Neural crest cell (in vitro differentiated cells): ENCODE measurements around the gene LUC7L. TPM values are rescaled to one million over a fixed set of nuclear protein-coding genes. Genes with fewer than 3 reads are reported as not detected.

ENCODE experiments used
- DNase-seq: peaks from one replicate; pipeline ENCODE4 v3.0.0; 2021; ENCODE audit warnings: low read depth, mixed read lengths, low spot score
- H3K27ac Mint-ChIP-seq: one replicate; pipeline ENCODE4 v1.8.0; 2021; ENCODE audit warnings: mild to moderate bottlenecking, mixed read lengths; ENCODE audit not compliant: unreplicated experiment
- H3K27me3 Mint-ChIP-seq: 2 replicates; pipeline ENCODE4 v1.8.0; 2021; ENCODE audit warnings: low read depth, mild to moderate bottlenecking, mixed read lengths
- H3K36me3 Mint-ChIP-seq: 2 replicates; pipeline ENCODE4 v1.8.0; 2021; ENCODE audit warnings: low read depth, mild to moderate bottlenecking, mixed read lengths
- H3K4me1 Mint-ChIP-seq: 2 replicates; pipeline ENCODE4 v1.8.0; 2021; ENCODE audit warnings: mixed read lengths
- H3K4me3 Mint-ChIP-seq: one replicate; pipeline ENCODE4 v1.8.0; 2021; ENCODE audit warnings: mild to moderate bottlenecking, mixed read lengths
- H3K9me3 Mint-ChIP-seq: 2 replicates; pipeline ENCODE4 v1.8.0; 2021; ENCODE audit warnings: mixed read lengths
- CTCF ChIP-seq: fragments of 200-600 bp; sonication (generic); conservative IDR thresholded peaks from 2 replicates; pipeline ENCODE4 v1.5.0; 2021; ENCODE audit warnings: antibody characterized with exemption, mild to moderate bottlenecking
- total RNA-seq: library from RNA; stranded (reverse); gene quantifications from 2 replicates; pipeline ENCODE4 v1.2.1, GENCODE V29; 2021

LUC7L gene
- total RNA-seq, 1 donor from 2014 or later: 177 TPM

DNA sequence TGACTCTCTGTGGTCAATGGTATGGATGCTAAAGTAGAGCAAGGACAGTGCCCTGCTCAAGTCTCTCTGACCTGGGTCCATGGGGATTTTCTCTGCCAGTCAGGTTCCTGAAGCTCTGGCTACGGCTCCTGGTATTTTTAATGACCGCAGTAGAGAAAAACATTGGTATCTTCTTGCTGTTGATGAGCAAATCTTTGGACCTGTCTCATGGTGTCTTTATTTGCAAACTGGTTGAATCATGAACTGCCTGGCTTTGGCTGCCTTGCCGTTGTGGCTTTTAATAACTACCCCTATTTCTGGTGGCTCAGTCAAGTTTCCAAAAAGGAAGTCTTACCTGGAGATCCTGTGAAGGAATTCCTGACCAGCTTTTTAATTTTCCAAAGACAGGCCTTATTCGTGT lies 14.1 kb upstream of the LUC7L start:
- H3K36me3 Mint-ChIP-seq: no peaks in the 10 kb centered on the region
- DNase-seq: no peak
- H3K27ac Mint-ChIP-seq: no peak overlapping the region
- H3K27me3 Mint-ChIP-seq: no peaks in the 10 kb centered on the region
- TF ChIP-seq CTCF: no peak
- no peaks in the 10 kb centered on the region for H3K9me3 Mint-ChIP-seq
- H3K4me1 Mint-ChIP-seq: peaks cover 11% of the 10 kb centered on the region
- no peak overlapping the region for H3K4me3 Mint-ChIP-seq

- Mint-ChIP-seq H3K4me1 (peaks cover 8% of the 10 kb centered on the region), H3K4me3 (no peak overlapping the region), H3K27ac (no peak overlapping the region), H3K36me3 (no peaks in the 10 kb centered on the region), H3K27me3 (no peaks in the 10 kb centered on the region), H3K9me3 (no peaks in the 10 kb centered on the region)
- no peak for DNase-seq
- TF ChIP-seq CTCF: no peak
Observed at GRCh38 chr16:242281-242680, 13.0 kb upstream of the LUC7L start.

DNA sequence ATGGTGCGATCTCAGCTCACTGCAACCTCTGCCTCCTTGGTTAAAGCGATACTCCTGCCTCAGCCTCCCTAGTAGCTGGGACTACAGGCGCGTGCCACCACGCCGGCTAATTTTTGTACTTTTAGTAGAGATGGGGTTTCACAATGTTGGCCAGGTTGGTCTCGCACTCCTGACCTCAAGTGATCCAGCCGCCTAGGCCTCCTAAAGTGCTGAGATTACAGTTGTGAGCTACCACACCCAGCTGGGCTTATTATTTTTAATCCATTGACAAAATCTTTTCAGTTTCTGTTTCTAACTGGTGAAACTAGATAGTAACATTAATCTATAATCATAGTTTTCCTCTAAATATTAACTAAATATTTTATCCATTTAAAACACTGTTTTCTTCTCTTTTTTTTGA lies 11.3 kb upstream of the LUC7L start:
- no peaks in the 10 kb centered on the region for H3K36me3 Mint-ChIP-seq
- H3K4me1 Mint-ChIP-seq: peaks cover 13% of the 10 kb centered on the region
- no peaks in the 10 kb centered on the region for H3K9me3 Mint-ChIP-seq
- H3K4me3 Mint-ChIP-seq: no peak overlapping the region
- no peak for TF ChIP-seq CTCF
- no peaks in the 10 kb centered on the region for H3K27me3 Mint-ChIP-seq
- DNase-seq: no peak
- no peak overlapping the region for H3K27ac Mint-ChIP-seq

DNA sequence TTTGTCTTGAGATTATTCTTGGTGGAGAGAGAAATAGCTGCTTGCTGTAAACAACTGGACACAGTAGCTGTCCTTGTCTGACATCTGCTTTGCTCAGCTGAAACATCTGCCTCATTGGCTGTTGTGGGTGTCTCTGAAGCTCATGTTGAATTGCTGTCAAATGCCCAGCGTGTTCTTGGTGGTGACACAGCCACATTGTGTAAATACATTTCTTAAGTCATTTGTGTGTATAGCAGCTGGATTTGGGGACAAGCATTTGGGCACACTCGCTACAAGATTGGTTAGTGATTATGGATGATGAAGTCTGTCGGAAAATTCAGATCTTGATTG lies 10.7 kb upstream of the LUC7L start:
- H3K4me1 Mint-ChIP-seq: peaks cover 20% of the 10 kb centered on the region
- H3K36me3 Mint-ChIP-seq: no peaks in the 10 kb centered on the region
- DNase-seq: no peak
- H3K27ac Mint-ChIP-seq: no peak overlapping the region
- no peaks in the 10 kb centered on the region for H3K9me3 Mint-ChIP-seq
- no peak for TF ChIP-seq CTCF
- no peaks in the 10 kb centered on the region for H3K27me3 Mint-ChIP-seq
- H3K4me3 Mint-ChIP-seq: peak overlapping the region; percentile 74

DNA sequence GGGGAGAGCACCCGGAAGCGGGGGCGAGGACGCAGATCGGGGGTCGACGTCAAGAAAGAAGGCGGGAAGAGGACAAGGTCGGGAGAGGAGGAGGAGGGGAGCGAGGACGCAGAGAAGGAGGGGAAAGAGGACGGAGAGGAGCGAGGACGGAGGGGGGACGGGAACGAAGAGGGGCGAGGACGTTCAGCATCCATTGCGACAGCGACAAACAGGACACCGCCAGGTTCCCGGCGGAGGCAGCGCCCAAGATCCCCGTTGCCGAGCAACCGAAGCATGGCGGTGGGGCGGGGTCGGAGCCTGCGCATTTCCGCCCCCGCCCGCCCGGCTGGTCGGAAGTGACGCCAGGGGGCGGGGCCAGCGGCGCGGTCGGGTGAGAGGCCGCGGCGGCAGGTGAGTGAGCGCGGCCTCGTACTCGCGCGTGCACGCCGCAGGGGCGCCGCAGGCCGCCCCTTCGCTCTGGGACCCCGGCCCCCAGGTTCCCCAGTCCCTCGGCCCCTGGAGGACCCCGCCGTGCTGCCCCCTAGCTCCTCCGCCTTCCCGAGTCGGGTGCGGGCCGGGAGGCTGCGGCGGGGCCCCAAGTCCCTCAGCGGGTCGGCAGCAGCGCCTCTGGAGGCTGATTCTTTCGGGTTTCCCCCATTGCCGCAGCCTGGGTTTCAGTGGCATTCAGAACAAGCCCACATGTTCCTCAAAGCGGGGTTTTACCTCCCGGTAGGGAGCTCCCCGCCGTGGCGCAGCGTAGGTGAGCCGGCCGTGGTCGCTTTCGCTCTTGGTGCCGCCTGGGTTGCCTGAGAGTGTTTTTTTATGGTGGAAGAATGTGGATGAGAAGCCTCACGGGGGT lies 5.4 kb upstream of the LUC7L start, which contains the start of gene FAM234A:
Gene FAM234A (plus strand): TSS at position 354 of the 838 bp plus-strand sequence. CDS start 19,593 bp downstream, outside the sequence.
- H3K27ac Mint-ChIP-seq: peak within 1 kb of the TSS; percentile 99
- H3K4me3 Mint-ChIP-seq: peak within 1 kb of the TSS; percentile 96
- no peaks in the 10 kb centered on the region for H3K36me3 Mint-ChIP-seq
- H3K27me3 Mint-ChIP-seq: no peaks in the 10 kb centered on the region
- H3K4me1 Mint-ChIP-seq: peaks cover 23% of the 10 kb centered on the region
- TF ChIP-seq CTCF: peak; percentile 57
- H3K9me3 Mint-ChIP-seq: no peaks in the 10 kb centered on the region
- DNase-seq: peak; percentile 90
